ENCODE results near the gene ACIN1.

Gene ACIN1

DNA sequence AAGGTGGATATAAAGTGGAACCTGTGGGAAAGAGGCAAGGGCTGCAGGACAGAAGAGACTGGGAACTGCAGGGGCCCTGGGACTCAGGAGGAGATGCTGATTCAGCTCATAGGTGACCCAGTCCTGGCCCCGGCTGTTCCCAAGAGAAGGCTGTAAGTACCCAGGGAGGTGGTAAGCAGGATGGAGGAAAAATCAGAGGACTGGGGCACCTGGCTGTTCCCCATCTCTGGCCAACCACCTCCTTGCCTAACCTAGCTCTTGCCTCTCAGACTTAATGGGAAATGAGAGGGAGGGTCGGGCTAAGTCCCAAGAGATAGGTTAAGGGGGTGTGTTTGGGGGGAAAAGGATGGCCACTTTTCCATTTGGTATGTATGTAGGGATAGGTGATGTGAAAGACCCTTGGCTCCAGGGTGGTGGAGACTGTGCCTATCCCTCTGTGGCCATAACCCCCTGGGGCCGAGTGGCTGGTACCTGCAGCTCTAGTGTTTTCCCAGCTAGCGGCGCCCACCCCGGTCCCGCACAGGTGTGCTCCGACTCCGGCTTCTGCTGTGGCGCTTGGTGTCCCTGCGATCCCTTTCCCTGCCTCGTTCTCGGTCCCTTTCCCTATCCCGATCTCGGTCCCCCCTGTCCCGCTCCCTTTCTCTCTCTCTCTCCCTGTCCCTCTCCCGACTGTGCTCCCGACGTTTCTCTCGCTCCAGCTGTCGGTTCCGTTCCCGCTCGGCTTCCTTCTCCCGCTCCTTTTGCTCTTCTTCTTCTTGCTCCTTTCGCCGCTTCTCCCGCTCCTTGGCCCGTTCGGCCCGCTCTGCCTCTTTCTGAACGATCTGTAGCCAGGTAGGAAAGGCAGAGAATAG lies 36.1 kb downstream of the ACIN1 start:
- DNase-seq (ENCODE audit: low spot score), result no peak

GRCh38 chr14:23057757-23058653 lies 36.9 kb downstream of the ACIN1 start:
- DNase-seq (ENCODE audit: low spot score), result peak; percentile 90

DNA sequence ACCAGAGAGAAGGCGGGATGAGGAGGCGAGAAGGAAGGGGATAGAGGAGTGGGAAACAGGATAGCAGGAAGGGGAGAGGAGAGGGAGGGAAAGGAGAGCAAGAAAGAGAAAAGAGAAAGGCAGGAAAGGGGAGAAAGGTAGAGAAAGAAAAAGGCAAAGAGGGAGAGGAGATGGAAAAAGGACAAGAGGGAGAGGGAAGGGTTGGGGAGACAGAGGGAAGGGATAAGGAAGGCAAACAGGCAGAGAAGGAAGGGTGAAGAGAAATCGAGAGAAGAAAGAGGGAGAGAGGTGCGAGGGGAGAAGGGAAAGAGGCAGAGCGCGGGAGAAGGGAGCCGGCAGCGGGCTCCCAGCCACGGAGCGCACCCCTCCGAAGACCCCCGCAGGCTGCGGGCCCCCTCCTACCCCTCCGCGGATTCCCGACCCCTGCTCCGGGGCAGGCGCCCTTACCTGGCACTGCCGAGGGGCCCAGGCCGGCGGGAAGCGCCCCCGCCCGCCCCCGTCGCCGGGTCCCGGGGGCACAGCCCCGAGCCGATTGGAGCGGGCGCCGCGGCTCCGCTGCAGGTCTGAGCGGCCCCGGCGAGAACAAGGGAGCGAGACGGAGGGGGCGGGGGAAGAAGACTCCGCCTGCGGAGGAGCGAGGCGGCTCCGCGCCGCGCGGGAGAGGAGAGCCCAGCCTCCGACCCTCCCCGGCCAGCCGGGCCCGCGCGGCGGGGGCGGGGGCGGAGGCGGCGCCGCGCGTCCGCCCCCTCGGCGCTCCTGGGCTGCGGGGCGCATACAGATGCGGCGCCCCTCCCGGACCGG lies 37.8 kb downstream of the ACIN1 start, which contains the start of gene CDH24:
CDH24 (minus strand) TSS at position 565 of the 801 bp plus-strand sequence. CDS start 1,787 bp downstream, outside the sequence.
- DNase-seq (ENCODE audit: low spot score), result peak; percentile 70

- peak; percentile 93 for DNase-seq (ENCODE audit: low spot score)
These were observed 38.6 kb downstream of the ACIN1 start for GRCh38 chr14:23056145-23056955.

- peak; percentile 88 for DNase-seq (ENCODE audit: low spot score)
These were observed 39.3 kb downstream of the ACIN1 start for GRCh38 chr14:23055621-23056144.

- no peak for DNase-seq (ENCODE audit: low spot score)
These were observed 39.8 kb downstream of the ACIN1 start for GRCh38 chr14:23055147-23055550.

DNA sequence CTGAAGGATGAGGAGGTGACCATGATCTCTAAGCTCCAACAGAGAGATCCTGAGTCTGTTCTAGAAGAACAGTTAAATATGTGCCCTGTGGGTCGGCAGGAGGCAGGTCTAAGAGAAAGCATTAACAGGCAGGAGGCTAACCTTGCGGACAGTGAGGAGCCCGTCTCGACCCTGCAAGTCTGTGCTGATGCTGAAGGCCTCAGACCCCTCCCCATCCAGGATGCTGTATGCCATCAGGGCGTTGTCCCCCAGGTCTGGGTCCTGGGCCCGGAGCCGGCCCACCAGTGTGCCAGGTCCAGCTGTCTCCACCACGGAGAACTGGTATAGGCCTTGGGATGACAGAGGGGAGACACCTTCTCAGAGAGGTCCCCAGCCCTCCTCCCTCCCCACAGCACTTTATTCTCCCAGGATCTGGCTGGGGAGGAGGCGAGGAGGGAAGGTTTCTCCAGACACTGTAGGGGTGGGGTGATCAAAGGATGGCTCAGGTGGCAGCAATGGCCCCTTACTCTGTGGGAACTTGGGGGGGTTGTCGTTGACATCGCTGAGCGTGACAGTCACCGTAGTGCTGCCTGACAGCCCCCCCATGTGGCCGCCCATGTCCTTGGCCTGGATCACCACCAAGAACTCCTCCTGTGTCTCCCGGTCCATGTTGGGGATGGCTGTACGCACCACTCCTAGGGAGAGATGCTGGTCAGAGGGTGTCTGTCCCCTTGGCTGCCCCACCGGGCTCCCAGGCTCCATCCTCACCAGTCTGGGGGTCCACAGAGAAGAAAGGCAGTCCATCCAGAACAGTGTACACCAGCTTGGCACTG lies 40.7 kb downstream of the ACIN1 start:
- no peak for DNase-seq (ENCODE audit: low spot score)

- no peak for DNase-seq (ENCODE audit: low spot score)
These were observed 41.5 kb downstream of the ACIN1 start for GRCh38 chr14:23053426-23053825.

DNA sequence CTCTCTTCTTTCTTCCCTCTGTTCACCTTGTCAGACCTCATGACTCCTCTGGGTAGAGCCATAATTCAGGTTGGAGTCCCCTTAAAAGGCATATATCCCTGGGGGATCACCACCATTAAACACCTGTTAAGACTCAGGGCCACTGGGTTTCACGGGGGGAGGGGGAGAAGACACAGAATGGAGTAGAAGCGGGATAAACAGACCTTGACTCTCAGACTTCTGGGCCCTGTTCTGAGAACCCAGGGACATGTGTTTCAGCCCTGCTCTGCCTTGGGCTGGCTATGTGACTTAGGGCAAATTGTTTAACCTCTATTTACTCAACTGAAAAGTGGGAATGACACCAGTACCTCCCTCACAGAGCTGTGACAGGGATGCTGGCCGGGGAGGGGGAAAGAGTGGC lies 42.3 kb downstream of the ACIN1 start:
- DNase-seq (ENCODE audit: low spot score), result no peak

DNA sequence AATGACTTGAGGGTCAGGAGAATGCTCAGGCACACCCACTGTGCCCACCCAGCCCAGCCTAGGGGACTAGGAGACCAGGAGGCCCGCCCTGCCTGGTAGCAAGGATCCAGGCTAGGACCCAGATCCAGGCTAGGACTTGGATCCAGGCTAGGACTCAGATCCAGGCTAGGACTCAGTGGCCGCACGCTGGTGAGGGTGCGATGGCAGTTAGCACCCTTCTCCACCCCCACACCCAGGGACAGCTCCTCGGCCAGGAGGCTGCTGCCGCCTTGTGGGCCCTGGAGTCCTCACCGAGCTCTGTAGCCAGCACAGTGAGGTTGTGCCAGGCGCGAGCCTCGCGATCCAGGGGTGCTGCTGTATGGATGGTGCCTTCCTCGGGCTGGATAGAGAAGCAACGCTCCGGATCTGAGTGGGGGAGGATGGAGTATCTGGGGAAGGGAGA lies 42.7 kb downstream of the ACIN1 start:
- DNase-seq (ENCODE audit: low spot score), result no peak

- no peak for DNase-seq (ENCODE audit: low spot score)
These were observed 43.5 kb downstream of the ACIN1 start for GRCh38 chr14:23051141-23052057.

- no peak for DNase-seq (ENCODE audit: low spot score)
These were observed 45.9 kb downstream of the ACIN1 start for GRCh38 chr14:23049011-23049410.

GRCh38 chr14:23047751-23048693 lies 46.9 kb downstream of the ACIN1 start:
- no peak for DNase-seq (ENCODE audit: low spot score)

DNA sequence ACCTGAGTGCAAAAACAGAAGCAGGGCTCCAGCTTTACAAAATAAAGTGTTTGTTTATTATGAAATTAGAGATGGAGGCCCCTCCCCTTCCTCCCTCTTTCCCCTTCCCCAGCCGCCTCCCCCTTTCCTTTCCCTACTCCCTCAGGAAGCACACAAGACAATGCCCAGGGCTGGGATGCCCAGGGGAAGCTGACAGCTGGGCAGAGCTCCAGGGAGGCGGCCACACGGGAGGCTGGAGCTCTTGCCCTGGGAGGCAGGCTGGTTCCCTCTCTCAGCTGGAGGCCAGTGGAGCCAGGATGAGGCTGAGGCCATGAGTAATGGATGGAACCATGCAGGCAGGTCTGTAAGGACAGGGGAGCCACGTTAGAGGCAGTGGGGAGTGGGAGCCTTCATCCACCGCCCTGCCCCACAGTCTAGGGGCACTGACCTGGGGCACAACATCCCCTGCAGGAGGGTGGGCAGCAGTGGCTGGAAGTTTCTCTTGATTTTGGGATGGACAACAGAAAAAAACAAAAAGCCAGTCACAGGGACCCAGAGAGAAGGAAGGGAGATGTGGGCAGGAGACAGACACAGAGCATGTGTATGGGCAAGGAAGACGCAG lies 47.8 kb downstream of the ACIN1 start:
- no peak for DNase-seq (ENCODE audit: low spot score)

GRCh38 chr14:23045419-23046357 lies 49.2 kb downstream of the ACIN1 start:
- DNase-seq (ENCODE audit: low spot score), result no peak

- DNase-seq (ENCODE audit: low spot score), result no peak
These were observed 50.1 kb downstream of the ACIN1 start for GRCh38 chr14:23044840-23045239.
